Measurements from ENCODE around the gene RNF217. TPM values are rescaled to one million over a fixed set of nuclear protein-coding genes. Genes with fewer than 3 reads are reported as not detected.

Gene RNF217
- total and polyA plus RNA-seq, 2 of the 8 experiments (the other 6 are each of a cell fraction or from before 2014, with no cell fraction given): 2.0 to 8.9 TPM

GRCh38 chr6:125097186-125097585, 134.9 kb downstream of the RNF217 start:
- no peak for FAIRE-seq
- Histone ChIP-seq H2BK20ac (ENCODE audit: low read length) (no peak overlapping the region), H3K79me2 (ENCODE audit: control insufficient read depth in 1 of 2, insufficient read depth in 2 of 2, low read length in 2 of 2) (no peaks in the 10 kb centered on the region), H4K91ac (replicated peaks; ENCODE audit: insufficient read length, low read length) (no peak overlapping the region), H4K20me1 (replicated peaks in 1 of 2; ENCODE audit: control insufficient read depth in 1 of 2, insufficient read depth in 2 of 2, low read length in 2 of 2) (peaks cover 0 to 2% of the 10 kb centered on the region in 2 experiments), H3K23me2 (ENCODE audit: low read depth, low read length) (peaks cover 4% of the 10 kb centered on the region; the same call in 1 of the 2 replicates), H3K14ac (ENCODE audit: insufficient read length) (no peak overlapping the region), H4K5ac (ENCODE audit: insufficient read length, low read depth, low read length) (no peak overlapping the region), H3K4ac (replicated peaks; ENCODE audit: insufficient read length, low read depth, low read length) (no peak overlapping the region), H2BK120ac (replicated peaks; ENCODE audit: low read depth, low read length) (no peak overlapping the region), H2AK5ac (ENCODE audit: low read depth, low read length) (no peak overlapping the region), H3K18ac (ENCODE audit: extremely low read depth, low read length) (no peak overlapping the region), H3K4me2 (ENCODE audit: insufficient read depth in 1 of 2, low read depth in 2 of 2, low read length in 2 of 2) (no peak overlapping the region), H3K79me1 (ENCODE audit: low read depth, low read length) (no peaks in the 10 kb centered on the region), H2BK15ac (ENCODE audit: low read length) (no peak overlapping the region), H2BK5ac (ENCODE audit: low read depth, low read length) (no peak overlapping the region), H3K4me3 (ENCODE audit: extremely low read depth in 1 of 4, insufficient read depth in 2 of 4, low read depth in 3 of 4, low read length in 4 of 4) (no peak overlapping the region), H2AFZ (ENCODE audit: low read length) (no peak overlapping the region), H3K4me1 (replicated peaks in 1 of 4; ENCODE audit: control insufficient read depth in 3 of 4, insufficient read depth in 4 of 4, low read length in 3 of 4) (peaks cover 0 to 8% (median 2%) of the 10 kb centered on the region in 4 experiments; a peak in 2 of 7 replicates), H3K9ac (replicated peaks in 1 of 4; ENCODE audit: extremely low read depth in 1 of 4, low read depth in 3 of 4, low read length in 3 of 4) (no peak overlapping the region), H2BK12ac (ENCODE audit: low read depth, low read length) (no peak overlapping the region), H3K36me3 (ENCODE audit: control insufficient read depth in 2 of 4, insufficient read depth in 4 of 4, low read length in 3 of 4) (no peaks in the 10 kb centered on the region), H3K27me3 (replicated peaks in 1 of 4; ENCODE audit: control insufficient read depth in 3 of 4, extremely low read depth in 1 of 4, insufficient read depth in 3 of 4, low read length in 3 of 4) (no peaks in the 10 kb centered on the region; a peak in 1 of 7 replicates), H4K8ac (ENCODE audit: extremely low read depth, insufficient read depth, low read length) (no peak overlapping the region), H3K27ac (ENCODE audit: low read depth, low read length) (no peak overlapping the region), H3K9me3 (ENCODE audit: insufficient read depth in 2 of 2, low read depth in 1 of 2, low read length in 1 of 2) (no peaks in the 10 kb centered on the region), H3K56ac (replicated peaks; ENCODE audit: insufficient read length, low read depth, low read length) (no peak overlapping the region), H3K23ac (ENCODE audit: insufficient read length) (no peak overlapping the region)
- CTCF ChIA-PET (ENCODE audit: partially characterized antibody): interaction anchor here (0.9 to 6.2 kb wide), 4 partner anchors 8 to 22 kb away, joined by 3 to 27 read pairs (median 4); no protein-coding TSS in a partner anchor
- WGBS, 2 experiments (ENCODE audit: extremely low coverage in 1 of 2, insufficient coverage in 1 of 2, insufficient read length in 1 of 2, insufficient replicate concordance in 2 of 2, low coverage in 1 of 2, low lambda C conversion rate in 2 of 2, missing lambda C conversion rate in 1 of 2): 85% methylated on average over 2 of the region's 2 CpGs; no CpG with 5 or more reads in 1 of the 2 experiments
- POLR2A ChIA-PET (ENCODE audit: partially characterized antibody): no interaction called here
- no peak for DNase-seq (ENCODE audit: low read depth in 1 of 2, low spot score in 2 of 2)
- TF ChIP-seq EGR1 (IDR thresholded peaks at IDR 0.05; ENCODE audit: borderline replicate concordance, low read depth, low read length): no peak
- TF ChIP-seq CHD1 (IDR thresholded peaks at IDR 0.05; ENCODE audit: low read depth, low read length): no peak
- no peak for TF ChIP-seq RBBP5 (IDR thresholded peaks at IDR 0.05; ENCODE audit: borderline replicate concordance, low read depth, low read length)
- TF ChIP-seq POLR2A (IDR thresholded peaks at IDR 0.05; ENCODE audit: control extremely low read depth in 1 of 2, low read depth in 2 of 2, low read length in 2 of 2): no peak
- TF ChIP-seq SIRT6 (IDR thresholded peaks at IDR 0.05; ENCODE audit: low read length): no peak
- TF ChIP-seq BCL11A (IDR thresholded peaks at IDR 0.05; ENCODE audit: low read depth in 2 of 2, low read length in 2 of 2): no peak
- TF ChIP-seq KDM5A (IDR thresholded peaks at IDR 0.05; ENCODE audit: low read length): no peak

Data from H1 (cell line).